GM12801 (cell line): ENCODE results near the gene TMEM117.

ENCODE experiments used
- CTCF ChIP-seq: IDR thresholded peaks from one replicate; pipeline ENCODE4 v1.5.1; 2011; ENCODE audit warnings: control low read depth; ENCODE audit not compliant: insufficient read length; ENCODE audit errors: extremely low read depth

Gene TMEM117

GRCh38 chr12:43942379-43942778 is 106.5 kb downstream of the TMEM117 start:
- no peak for TF ChIP-seq CTCF

- no peak for TF ChIP-seq CTCF
Observed at GRCh38 chr12:43945983-43946382, 110.1 kb downstream of the TMEM117 start.

GRCh38 chr12:43951286-43951685 is 115.4 kb downstream of the TMEM117 start:
- TF ChIP-seq CTCF = no peak

- TF ChIP-seq CTCF = no peak
Observed at GRCh38 chr12:43957732-43958372, 122.0 kb downstream of the TMEM117 start.

- no peak for TF ChIP-seq CTCF
Observed at GRCh38 chr12:43964033-43964432, 128.2 kb downstream of the TMEM117 start.

- no peak for TF ChIP-seq CTCF
Observed at GRCh38 chr12:43964961-43965360, 129.1 kb downstream of the TMEM117 start.

GRCh38 chr12:43965899-43966298 is 130.0 kb downstream of the TMEM117 start:
- no peak for TF ChIP-seq CTCF

GRCh38 chr12:43968736-43969135 is 132.9 kb downstream of the TMEM117 start:
- no peak for TF ChIP-seq CTCF
